B cell (primary cell): ENCODE results near the gene NRROS. TPM values are rescaled to one million over a fixed set of nuclear protein-coding genes. Genes with fewer than 3 reads are reported as not detected.

ENCODE experiments used
- ATAC-seq: fragments of 200-7000 bp; cut with Tn5 transposase; one replicate; pipeline ENCODE4 v1.10.0; 2021; ENCODE audit warnings: low read depth, mild to moderate bottlenecking, moderate number of reproducible peaks, moderate library complexity
- CTCF ChIA-PET: fragments of 350-600 bp; sonication (Branson Sonifier 250); formaldehyde crosslinking; loops from one replicate; lab custom pipeline; 2021; ENCODE audit warnings: antibody characterized with exemption, inconsistent platforms; lab: Charles Lee
- POLR2A ChIA-PET: fragments of 350-600 bp; sonication (Branson Sonifier 250); formaldehyde crosslinking; loops from one replicate; lab custom pipeline; 2021; ENCODE audit warnings: antibody characterized with exemption; lab: Charles Lee
- DNase-seq: peaks from one replicate; pipeline ENCODE4 v3.0.0; 2013
- H2AFZ ChIP-seq: 2 replicates; pipeline ENCODE4 v1.6.1; 2012; ENCODE audit warnings: mild to moderate bottlenecking, low read depth, low read length; ENCODE audit not compliant: insufficient read depth, poor library complexity, severe bottlenecking
- H3K27ac ChIP-seq, 2 donors: 1 replicate in 1 of 2; 2 replicates in 1 of 2; pipeline ENCODE4 v1.5.1; 2012 to 2013; ENCODE audit warnings: low read length in 2 of 2, mild to moderate bottlenecking in 2 of 2, moderate library complexity in 1 of 2
- H3K27me3 ChIP-seq, 4 experiments: fragments of 200-600 bp in 1 of 4; sonication (generic) in 1 of 4; replicated peaks in 1 of 4; 1 replicate in 2 of 4; 2 replicates in 2 of 4; pipeline versions ENCODE4 v1.6.1 to v1.7.0; 2013 to 2016; ENCODE audit warnings: low read length in 3 of 4, mild to moderate bottlenecking in 2 of 4, mixed read lengths in 1 of 4, moderate library complexity in 1 of 4; ENCODE audit not compliant: insufficient read depth in 4 of 4, control insufficient read depth in 3 of 4; ENCODE audit errors: control extremely low read depth in 1 of 4
- H3K36me3 ChIP-seq, 2 experiments: replicated peaks in 1 of 2; 1 replicate in 1 of 2; 2 replicates in 1 of 2; pipeline versions ENCODE4 v1.6.1 to v1.7.1; 2013; ENCODE audit warnings: low read length in 1 of 2; ENCODE audit not compliant: insufficient read depth in 2 of 2, control insufficient read depth in 1 of 2; ENCODE audit errors: control extremely low read depth in 1 of 2, extremely low read depth in 1 of 2
- H3K4me1 ChIP-seq, 2 donors: fragments of 200-600 bp in 1 of 2; sonication (generic) in 1 of 2; 1 replicate in 1 of 2; 2 replicates in 1 of 2; pipeline versions ENCODE4 v1.5.1 to v1.6.1; 2013 to 2017; ENCODE audit warnings: low read length in 2 of 2; ENCODE audit not compliant: control insufficient read depth in 2 of 2, insufficient read depth in 2 of 2
- H3K4me2 ChIP-seq: replicated peaks from 2 replicates; pipeline ENCODE3; 2012; ENCODE audit warnings: mild to moderate bottlenecking, low read depth, low read length; ENCODE audit not compliant: poor library complexity, severe bottlenecking
- H3K4me3 ChIP-seq, 5 experiments: fragments of 200-600 bp in 1 of 5; sonication (generic) in 1 of 5; 1 replicate in 3 of 5; 2 replicates in 2 of 5; pipeline versions ENCODE4 v1.5.1 to v1.7.0; 2011 to 2016; ENCODE audit warnings: low read length in 4 of 5, mild to moderate bottlenecking in 4 of 5, low read depth in 2 of 5, control low read depth in 1 of 5, moderate library complexity in 1 of 5; ENCODE audit not compliant: insufficient read depth in 1 of 5; ENCODE audit errors: control extremely low read depth in 1 of 5, extremely low read depth in 1 of 5
- H3K79me2 ChIP-seq: fragments of 200-600 bp; sonication (generic); one replicate; pipeline ENCODE4 v1.6.0; 2016; ENCODE audit warnings: low read length; ENCODE audit not compliant: control insufficient read depth, insufficient read depth
- H3K9ac ChIP-seq: fragments of 200-600 bp; sonication (generic); 2 replicates; pipeline ENCODE4 v1.6.1; 2017; ENCODE audit warnings: mild to moderate bottlenecking, low read length, moderate library complexity
- H3K9me3 ChIP-seq, 3 donors: one replicate each; pipeline versions ENCODE4 v1.6.1 to v1.7.1; 2013; ENCODE audit warnings: low read length in 2 of 3; ENCODE audit not compliant: control insufficient read depth in 2 of 3, insufficient read depth in 1 of 3; ENCODE audit errors: control extremely low read depth in 1 of 3
- H4K20me1 ChIP-seq: 2 replicates; pipeline ENCODE4 v1.6.0; 2012; ENCODE audit warnings: mild to moderate bottlenecking, low read length; ENCODE audit not compliant: insufficient read depth, control insufficient read depth, poor library complexity, severe bottlenecking
- H3K27ac Mint-ChIP-seq: one replicate; pipeline ENCODE4 v1.8.0; 2021; ENCODE audit warnings: mixed read lengths
- H3K27me3 Mint-ChIP-seq: one replicate; pipeline ENCODE4 v1.8.0; 2021; ENCODE audit warnings: mixed read lengths
- H3K4me1 Mint-ChIP-seq: one replicate; pipeline ENCODE4 v1.8.0; 2021; ENCODE audit warnings: mixed read lengths
- H3K4me3 Mint-ChIP-seq: one replicate; pipeline ENCODE4 v1.8.0; 2021; ENCODE audit warnings: mixed read lengths
- H3K9me3 Mint-ChIP-seq: one replicate; pipeline ENCODE4 v1.8.0; 2022; ENCODE audit warnings: mixed read lengths; ENCODE audit not compliant: insufficient read depth
- CTCF ChIP-seq: fragments of 200-600 bp; IDR thresholded peaks from one replicate; pipeline ENCODE4 v1.8.0; 2022; ENCODE audit warnings: antibody characterized with exemption, mild to moderate bottlenecking
- EZH2 ChIP-seq: IDR thresholded peaks from 2 replicates; pipeline ENCODE4 v1.6.1; 2012; ENCODE audit warnings: borderline replicate concordance, low read depth, mild to moderate bottlenecking, moderate library complexity, low read length; ENCODE audit not compliant: insufficient read depth, poor library complexity, severe bottlenecking
- WGBS: methylation state at CpG from one replicate; pipeline ENCODE4 v1.1.5; 2013; ENCODE audit warnings: missing lambda C conversion rate; ENCODE audit not compliant: insufficient coverage; 5-methylcytosine and 5-hydroxymethylcytosine counted together
- intact Hi-C: fragments of 100-400 bp; cut with micrococcal nuclease; formaldehyde crosslinking; loops from one replicate; pipeline ENCODE4 v1.10.0; 2022
- polyA plus RNA-seq: library from polyadenylated mRNA; depleted of rRNA; stranded (reverse); fragments of >200 nt; gene quantifications from 2 replicates; pipeline ENCODE4 v1.2.3, GENCODE V29; 2012
- total RNA-seq, 2 donors: library from RNA; stranded (reverse); fragments of 120-200 nt in 1 of 2; gene quantifications; 1 replicate in 1 of 2; 2 replicates in 1 of 2; pipeline versions ENCODE4 v1.2.3 to v1.2.4, GENCODE V29; 2013 to 2022

NRROS gene
- total and polyA plus RNA-seq, 2 donors (not counting 1 experiment from before 2014, with no cell fraction given) = 40.1 to 87.9 TPM

GRCh38 chr3:196667056-196667825 is 27.7 kb downstream of the NRROS start:
- Histone ChIP-seq H3K9me3 (peaks cover 0 to 1% (median 0%) of the 10 kb centered on the region in 3 donors), H3K79me2 (peaks cover 3% of the 10 kb centered on the region), H3K4me3 (no peak overlapping the region), H3K27me3 (no peaks in the 10 kb centered on the region), H2AFZ (no peak overlapping the region), H3K9ac (no peak overlapping the region), H3K36me3 (peaks cover 0 to 3% of the 10 kb centered on the region in 2 experiments), H3K4me1 (peaks cover 26 to 32% of the 10 kb centered on the region in 2 donors), H3K27ac (no peak overlapping the region), H4K20me1 (no peaks in the 10 kb centered on the region), H3K4me2 (no peak overlapping the region)
- ChIA-PET POLR2A (no interaction called here), CTCF (interaction anchor here (0.9 to 1.2 kb wide), 2 partner anchors 17 to 58 kb away, joined by 3 read pairs; no protein-coding TSS in a partner anchor)
- no peaks in the 10 kb centered on the region for H3K27me3 Mint-ChIP-seq
- H3K27ac Mint-ChIP-seq = peak overlapping the region; percentile 81
- WGBS = 88% methylated on average over 9 of the region's 14 CpGs
- no peak for ATAC-seq
- no peak for DNase-seq
- no peaks in the 10 kb centered on the region for H3K9me3 Mint-ChIP-seq
- peaks cover 50% of the 10 kb centered on the region for H3K4me1 Mint-ChIP-seq
- intact Hi-C loops = no loop called here
- no peak for TF ChIP-seq CTCF
- TF ChIP-seq EZH2 = no peak
- H3K4me3 Mint-ChIP-seq = peak overlapping the region; percentile 24

GRCh38 chr3:196670339-196670738 is 30.8 kb downstream of the NRROS start:
- H3K4me1 Mint-ChIP-seq = peaks cover 50% of the 10 kb centered on the region
- H3K36me3 ChIP-seq = no peaks in the 10 kb centered on the region
- intact Hi-C loops = loop anchor here (2.0 kb wide), 1 partner anchor 28 kb away; no protein-coding TSS in a partner anchor
- peak overlapping the region; percentile 72 for H3K4me2 ChIP-seq
- DNase-seq = peak; percentile 36
- H3K4me1 ChIP-seq = peaks cover 26 to 32% of the 10 kb centered on the region in 2 donors
- H3K27ac Mint-ChIP-seq = peak overlapping the region; percentile 78
- CTCF ChIA-PET = interaction anchor here (1.0 to 2.7 kb wide), 5 partner anchors 14 to 64 kb away, joined by 3 to 13 read pairs (median 4); no protein-coding TSS in a partner anchor
- H3K9ac ChIP-seq = peak overlapping the region; percentile 45
- peak overlapping the region; percentile 47 for H2AFZ ChIP-seq
- WGBS = 4% methylated on average over 4 of the region's 6 CpGs
- peaks cover 0 to 1% (median 0%) of the 10 kb centered on the region in 3 donors for H3K9me3 ChIP-seq
- H3K27me3 ChIP-seq = no peaks in the 10 kb centered on the region
- POLR2A ChIA-PET = interaction anchor here (1.1 kb wide), 1 partner anchor 69 kb away, joined by 4 read pairs; the partner anchor contains the start of gene PAK2
- TF ChIP-seq CTCF (no peak), EZH2 (no peak)
- peak overlapping the region; percentile 31 to 71 for H3K27ac ChIP-seq
- H3K79me2 ChIP-seq = peaks cover 3% of the 10 kb centered on the region
- peak overlapping the region; percentile 78 for H3K4me3 Mint-ChIP-seq
- H3K27me3 Mint-ChIP-seq = no peaks in the 10 kb centered on the region
- H4K20me1 ChIP-seq = no peaks in the 10 kb centered on the region
- H3K4me3 ChIP-seq = peak overlapping the region; percentile 8 to 46 (median 23)
- no peaks in the 10 kb centered on the region for H3K9me3 Mint-ChIP-seq
- ATAC-seq = peak; percentile 78
